Activated T-cell treated with anti-CD3 and anti-CD28 coated beads, Interleukin-2, amount 50 U/mL, for 1 hour (primary cell): ENCODE measurements around the gene WDR11.

Experiments used
- DNase-seq: peaks from one replicate; pipeline ENCODE4 v3.0.0-alpha.2; 2020

Gene WDR11, protein sequence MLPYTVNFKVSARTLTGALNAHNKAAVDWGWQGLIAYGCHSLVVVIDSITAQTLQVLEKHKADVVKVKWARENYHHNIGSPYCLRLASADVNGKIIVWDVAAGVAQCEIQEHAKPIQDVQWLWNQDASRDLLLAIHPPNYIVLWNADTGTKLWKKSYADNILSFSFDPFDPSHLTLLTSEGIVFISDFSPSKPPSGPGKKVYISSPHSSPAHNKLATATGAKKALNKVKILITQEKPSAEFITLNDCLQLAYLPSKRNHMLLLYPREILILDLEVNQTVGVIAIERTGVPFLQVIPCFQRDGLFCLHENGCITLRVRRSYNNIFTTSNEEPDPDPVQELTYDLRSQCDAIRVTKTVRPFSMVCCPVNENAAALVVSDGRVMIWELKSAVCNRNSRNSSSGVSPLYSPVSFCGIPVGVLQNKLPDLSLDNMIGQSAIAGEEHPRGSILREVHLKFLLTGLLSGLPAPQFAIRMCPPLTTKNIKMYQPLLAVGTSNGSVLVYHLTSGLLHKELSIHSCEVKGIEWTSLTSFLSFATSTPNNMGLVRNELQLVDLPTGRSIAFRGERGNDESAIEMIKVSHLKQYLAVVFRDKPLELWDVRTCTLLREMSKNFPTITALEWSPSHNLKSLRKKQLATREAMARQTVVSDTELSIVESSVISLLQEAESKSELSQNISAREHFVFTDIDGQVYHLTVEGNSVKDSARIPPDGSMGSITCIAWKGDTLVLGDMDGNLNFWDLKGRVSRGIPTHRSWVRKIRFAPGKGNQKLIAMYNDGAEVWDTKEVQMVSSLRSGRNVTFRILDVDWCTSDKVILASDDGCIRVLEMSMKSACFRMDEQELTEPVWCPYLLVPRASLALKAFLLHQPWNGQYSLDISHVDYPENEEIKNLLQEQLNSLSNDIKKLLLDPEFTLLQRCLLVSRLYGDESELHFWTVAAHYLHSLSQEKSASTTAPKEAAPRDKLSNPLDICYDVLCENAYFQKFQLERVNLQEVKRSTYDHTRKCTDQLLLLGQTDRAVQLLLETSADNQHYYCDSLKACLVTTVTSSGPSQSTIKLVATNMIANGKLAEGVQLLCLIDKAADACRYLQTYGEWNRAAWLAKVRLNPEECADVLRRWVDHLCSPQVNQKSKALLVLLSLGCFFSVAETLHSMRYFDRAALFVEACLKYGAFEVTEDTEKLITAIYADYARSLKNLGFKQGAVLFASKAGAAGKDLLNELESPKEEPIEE

GRCh38 chr10:120850911-120851865 lies at the start of gene WDR11:
TSS of gene WDR11 (plus strand) at chr10:120851362. CDS start at chr10:120851421, 59 bp downstream.
- DNase-seq, result peak; percentile 65

- DNase-seq, result no peak
Measured at GRCh38 chr10:120802935-120803334, 48.2 kb upstream of the WDR11 start.

DNA sequence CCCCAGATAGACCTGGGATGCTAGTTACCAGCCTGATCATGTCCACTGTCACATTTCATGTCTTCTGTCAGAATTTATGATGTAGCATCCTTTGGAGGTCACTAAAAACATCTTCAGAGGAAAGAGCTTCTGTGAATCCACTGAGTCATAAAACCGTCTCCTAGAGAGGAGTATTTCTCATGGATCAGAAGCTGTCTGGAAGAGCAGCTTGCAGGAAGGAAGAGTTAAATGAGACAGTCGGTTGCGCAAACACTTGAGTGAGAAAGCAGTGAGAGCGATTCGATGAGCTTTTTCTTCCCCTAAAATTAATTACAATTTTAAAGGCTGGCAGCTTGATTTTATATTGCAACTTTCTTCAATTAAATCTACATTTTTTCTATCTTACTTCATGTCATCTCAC lies 47.2 kb upstream of the WDR11 start:
- DNase-seq, result no peak

GRCh38 chr10:120805014-120805812 lies 45.9 kb upstream of the WDR11 start:
- no peak for DNase-seq

GRCh38 chr10:120806081-120806480 lies 45.1 kb upstream of the WDR11 start:
- no peak for DNase-seq

GRCh38 chr10:120810298-120810697 lies 40.9 kb upstream of the WDR11 start:
- DNase-seq, result no peak

- DNase-seq, result no peak
Measured at GRCh38 chr10:120813085-120813484, 38.1 kb upstream of the WDR11 start.

DNA sequence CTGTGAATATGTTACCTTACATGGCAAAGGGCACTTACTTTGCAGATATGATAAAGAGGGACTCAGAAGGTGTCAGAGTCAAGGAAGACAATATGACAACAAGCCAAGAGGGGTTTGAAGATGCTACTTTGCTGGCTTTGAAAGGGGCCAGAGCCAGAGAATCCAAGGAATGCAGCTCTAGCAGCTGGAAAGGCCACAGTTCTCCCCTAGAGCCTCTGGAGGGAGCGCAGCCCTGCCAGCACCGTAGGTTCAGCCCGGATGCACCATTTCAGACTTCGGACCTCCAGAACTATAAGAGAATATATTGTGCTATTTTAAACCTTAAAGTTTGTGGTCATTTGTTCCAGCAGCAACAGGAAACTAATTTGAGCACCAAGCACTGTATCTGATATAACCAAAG lies 32.9 kb upstream of the WDR11 start:
- DNase-seq, result no peak

DNA sequence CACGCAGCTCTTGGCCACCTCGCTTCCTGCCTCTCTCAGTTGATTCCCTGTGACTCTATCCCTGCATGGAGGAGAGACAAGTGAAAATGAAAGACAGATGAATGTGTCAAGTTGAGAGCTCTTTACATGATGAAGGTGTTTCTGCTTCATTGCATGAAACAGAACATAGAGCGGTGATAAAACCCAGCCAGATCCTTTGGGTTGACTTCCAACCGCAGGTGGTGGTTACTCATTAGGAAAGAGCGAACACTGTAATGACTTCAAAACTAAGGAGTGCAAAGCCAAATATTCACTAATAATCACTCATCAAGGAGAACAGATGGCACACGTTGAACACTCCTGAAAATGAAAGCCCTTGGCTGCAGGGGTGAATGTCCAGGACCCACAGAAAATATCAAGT lies 31.8 kb upstream of the WDR11 start:
- DNase-seq, result no peak

- DNase-seq, result no peak
Measured at GRCh38 chr10:120823266-120823665, 27.9 kb upstream of the WDR11 start.

DNA sequence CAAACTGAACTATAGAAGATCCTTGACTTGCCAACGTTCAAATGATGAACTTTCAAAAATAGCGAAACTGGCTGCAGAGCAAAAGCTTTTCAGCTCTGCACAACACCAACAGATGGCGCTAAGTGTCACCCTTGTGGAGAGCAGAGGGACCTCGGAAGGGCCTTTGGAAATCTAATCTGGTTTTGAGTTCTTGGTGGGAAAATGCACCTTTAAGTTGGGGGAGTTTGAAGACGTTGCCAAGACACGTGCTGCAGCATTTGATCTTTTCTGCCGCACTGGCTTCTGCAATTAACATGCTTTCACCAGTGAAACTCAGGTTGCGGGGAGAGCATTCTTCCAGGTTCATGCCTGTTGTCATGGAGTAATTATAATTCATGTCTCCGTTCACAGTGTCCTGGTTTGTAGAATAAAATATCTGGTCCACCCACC lies 26.3 kb upstream of the WDR11 start:
- no peak for DNase-seq

GRCh38 chr10:120825878-120826769 lies 25.0 kb upstream of the WDR11 start:
- DNase-seq, result no peak

DNA sequence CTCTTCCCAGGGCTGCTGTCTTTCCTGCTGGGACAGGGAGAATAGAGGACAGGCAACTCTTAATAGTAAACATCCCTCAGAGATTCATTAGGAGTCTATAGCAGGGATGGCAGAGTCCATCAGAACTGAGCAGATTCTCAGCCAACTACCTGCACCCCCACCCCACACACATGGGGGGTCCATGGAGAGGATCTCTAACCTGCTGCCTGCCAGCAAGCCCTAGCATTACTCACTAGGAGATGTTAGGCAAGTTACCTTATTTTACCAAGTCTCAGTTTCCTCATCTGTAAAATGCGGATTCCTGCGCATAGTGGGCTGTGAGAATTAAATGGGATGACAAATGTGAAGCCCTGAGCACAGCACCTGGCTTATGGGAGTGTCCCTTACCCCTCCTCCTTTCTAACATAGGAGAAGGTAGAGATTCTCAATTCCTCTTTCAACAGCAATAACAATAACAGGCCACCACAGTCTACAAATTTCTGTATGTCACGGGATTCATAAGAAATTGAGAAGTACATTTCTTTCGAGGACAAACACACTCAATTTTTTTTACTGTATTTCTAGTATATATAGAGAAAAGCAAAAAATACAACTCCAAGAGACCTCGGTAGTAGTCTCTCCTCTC lies 23.8 kb upstream of the WDR11 start:
- DNase-seq, result no peak

DNA sequence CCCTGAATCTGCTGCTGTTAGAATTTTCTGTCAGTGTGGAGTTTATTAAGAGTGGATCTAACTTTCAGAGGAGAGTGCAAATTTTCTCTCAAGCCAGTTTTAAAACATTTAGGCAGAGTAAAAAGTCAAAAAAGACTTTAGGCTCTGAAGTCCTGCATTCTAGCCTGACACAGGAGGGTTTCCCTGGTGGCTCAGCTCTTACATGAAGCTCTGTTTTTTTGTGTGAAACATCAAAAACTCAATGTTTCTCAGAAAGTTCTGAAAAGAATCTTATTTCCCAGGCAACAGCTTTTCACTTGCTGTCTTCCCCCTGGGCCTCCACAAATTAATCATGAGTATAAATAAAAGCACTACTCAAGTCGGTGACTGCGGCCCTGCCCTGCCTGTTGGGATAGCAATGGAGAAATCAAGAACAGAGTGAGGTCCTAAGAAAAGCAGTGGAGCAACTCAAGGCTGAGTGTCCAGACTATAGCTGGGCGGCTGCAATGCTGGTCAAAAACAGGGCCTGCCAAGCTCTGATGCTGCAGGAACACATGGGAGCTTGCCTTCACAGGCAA lies 22.3 kb upstream of the WDR11 start:
- no peak for DNase-seq

- DNase-seq, result no peak
Measured at GRCh38 chr10:120832106-120832505, 19.1 kb upstream of the WDR11 start.

DNA sequence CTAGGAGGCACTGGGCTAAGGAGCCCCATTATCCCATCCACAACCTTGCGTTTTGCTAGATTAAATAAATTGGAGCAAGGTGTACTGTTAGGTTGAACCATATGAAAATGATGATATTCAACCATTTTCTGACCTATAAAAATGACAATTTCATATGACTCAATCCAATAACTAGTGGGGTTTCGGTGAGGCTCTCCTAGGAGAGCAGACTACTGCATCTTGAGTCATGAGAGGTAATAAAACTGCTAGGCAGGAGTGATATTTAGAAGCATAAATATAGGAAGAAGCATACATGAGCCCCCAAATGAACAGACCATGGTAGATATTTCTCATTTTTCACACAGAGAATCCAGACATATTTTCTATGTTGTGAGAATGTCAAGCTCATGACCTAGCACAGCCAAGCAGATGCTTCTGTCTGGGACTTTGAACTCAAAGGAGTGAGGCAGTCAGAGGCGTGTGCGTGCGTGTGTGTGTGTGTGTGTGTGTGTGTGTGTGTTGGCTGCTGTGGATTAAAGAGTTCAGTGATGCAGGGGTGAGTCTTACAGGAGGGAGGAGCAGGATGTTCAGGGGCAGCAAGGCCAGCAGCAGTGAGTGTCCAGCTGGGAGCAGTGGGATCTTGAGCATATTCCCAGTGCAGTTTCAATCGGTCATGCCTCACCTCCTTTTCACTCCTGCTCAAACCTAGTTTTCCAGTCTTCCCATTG lies 17.8 kb upstream of the WDR11 start:
- no peak for DNase-seq

DNA sequence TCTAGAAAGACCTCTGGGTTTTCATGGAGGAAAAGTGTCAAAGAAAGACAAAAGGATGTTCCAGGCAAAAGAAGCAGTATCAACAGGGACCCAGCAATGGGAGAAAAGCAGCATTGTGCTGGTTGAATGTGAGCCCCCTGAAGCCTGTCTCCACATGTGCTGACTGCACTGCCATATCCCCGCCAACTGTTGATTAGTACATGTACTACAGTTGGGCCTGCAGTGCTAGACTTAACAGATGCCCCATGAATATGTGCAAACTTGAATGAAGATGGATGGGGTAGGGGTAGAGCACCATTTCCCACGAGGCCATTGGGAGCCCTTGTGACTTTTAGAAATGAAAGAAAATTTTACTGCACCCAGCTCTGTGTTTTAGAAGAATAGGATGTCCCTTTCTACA lies 15.6 kb upstream of the WDR11 start:
- DNase-seq, result no peak

DNA sequence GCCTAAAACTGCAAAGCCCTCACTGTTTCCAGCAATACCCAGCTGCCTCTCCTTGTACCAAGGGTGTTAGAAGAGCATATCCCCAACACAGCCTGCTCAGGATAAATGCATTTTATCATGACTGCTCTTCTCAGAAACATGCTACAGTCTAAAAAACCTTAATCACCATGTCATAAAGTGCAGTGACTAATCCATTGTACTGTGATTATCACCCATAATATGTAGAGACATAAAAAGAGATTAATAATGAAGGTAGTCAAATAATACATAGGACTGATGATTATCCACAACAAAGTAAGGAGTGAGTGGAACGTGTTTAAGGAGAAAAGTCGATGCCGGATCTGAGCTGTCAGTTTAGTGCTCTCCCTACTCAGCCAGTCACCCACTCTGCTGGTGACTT lies 12.2 kb upstream of the WDR11 start:
- no peak for DNase-seq
